ENCODE measurements around the gene SLC45A2.
"Not testable (repeated sequence)": the region's sequence is repeated elsewhere in the genome, so short reads cannot be mapped to it uniquely, and the experiment has no call there.

Gene SLC45A2

DNA sequence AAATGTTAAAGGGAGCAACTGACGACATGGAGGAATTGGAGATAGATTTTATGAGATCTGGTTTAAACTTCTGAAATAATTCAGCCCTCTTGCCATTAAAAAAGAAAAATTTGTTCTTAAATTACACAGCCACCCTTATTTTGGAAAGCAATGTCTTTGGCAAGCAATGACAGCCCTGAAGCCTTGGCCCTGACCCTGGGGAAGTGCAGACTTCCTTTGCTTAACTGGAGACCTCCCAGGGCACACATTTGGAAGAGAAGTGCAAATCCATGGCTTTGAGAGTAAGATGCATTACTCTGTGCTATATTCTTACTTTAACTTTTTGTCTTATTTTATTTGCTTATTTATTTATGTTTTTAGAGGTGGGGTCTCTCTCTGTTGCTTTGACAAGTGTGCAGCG, 26.3 kb downstream of the SLC45A2 start:
- DNase-seq: no peak

DNA sequence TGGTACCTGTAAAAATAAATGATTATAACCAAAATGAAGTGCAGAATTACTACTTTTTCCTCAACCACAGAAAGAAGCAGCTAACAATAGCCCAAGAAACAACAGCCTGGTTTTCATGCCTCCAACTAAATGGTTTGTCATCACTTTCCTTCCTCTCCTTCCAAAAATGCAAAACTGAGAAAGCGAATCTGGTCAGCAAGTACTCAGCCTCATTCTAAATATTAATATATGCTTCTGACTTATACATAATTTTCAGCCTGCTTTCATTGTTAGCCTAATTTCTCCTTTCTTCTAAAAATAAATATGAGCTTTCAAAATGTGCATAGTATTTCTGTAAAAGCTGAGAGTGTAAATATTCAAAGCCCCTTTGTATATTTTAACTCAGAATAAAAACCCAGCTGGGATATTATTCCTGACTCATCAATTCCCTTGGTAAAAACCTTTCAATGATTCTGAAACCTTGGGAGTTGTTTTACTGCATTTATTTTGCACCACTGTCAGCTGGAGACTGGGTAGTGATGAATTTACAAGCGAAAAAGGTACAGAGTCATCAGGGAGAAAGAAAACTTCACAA, 26.8 kb downstream of the SLC45A2 start:
- DNase-seq: no peak

DNA sequence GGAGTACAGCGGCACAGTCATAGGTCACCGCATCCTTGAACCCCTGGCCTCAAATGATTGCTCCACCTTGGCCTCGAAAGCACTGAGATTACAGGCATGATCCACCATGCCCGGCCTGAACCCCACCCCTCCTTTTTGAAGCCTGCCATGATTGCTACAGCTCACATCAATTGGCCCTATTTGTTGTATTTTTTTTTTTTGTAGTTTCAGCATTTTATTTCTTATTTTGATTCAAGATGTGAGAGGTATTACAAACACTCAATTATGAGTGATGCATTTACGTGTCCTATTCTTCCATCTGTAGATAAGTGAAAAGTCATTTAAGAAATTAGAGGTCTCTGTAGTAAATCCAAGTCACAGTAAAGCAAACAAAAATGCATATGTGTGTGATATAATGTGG, 32.3 kb downstream of the SLC45A2 start:
- DNase-seq: not testable (repeated sequence)

DNA sequence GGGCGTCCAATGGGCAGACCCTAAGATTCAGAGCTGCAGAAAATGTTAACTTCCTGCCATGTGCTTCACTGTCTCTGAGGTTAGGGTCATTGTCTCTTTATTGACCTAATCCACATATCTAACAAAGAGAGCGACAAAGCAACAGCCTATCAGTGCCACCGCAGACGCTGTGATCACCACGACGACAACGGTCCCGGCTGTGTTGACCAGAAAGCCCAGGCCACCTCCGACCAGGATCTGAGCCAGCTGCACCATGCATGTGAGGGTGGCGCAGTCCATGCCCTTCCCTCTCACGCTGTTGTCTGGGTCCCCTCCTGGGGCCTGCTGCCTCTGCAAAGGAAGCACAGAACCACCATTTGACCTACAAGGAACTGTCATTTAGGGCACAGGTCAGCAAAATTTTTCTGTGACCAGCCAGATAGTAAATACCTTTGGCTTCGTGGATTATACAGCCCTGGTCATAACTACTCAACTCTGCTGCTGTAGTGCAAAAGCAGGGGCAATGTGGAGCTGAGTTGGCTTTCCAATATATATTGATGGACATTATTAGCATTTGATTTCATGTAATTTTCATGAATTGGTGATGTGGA, 39.9 kb downstream of the SLC45A2 start:
- no peak for DNase-seq

DNA sequence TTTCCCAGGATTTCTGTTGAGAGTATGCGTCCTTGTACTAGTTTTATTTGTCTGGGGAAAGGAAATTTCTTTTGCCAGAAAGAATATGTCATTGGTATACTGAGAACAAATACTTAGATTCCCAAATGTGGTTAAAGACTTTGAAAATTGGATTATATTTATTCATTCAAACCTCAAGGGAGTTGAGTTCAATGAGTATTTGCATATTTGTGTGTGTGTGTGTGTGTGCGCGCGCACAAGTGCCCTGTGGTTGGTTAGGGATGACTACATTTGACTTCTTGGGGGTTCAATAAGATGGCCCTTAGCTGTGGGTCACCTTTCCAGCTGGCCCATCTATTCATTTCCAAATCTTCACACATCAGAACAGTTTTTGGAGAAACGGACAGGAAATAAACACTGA, 43.4 kb downstream of the SLC45A2 start:
- DNase-seq: no peak

DNA sequence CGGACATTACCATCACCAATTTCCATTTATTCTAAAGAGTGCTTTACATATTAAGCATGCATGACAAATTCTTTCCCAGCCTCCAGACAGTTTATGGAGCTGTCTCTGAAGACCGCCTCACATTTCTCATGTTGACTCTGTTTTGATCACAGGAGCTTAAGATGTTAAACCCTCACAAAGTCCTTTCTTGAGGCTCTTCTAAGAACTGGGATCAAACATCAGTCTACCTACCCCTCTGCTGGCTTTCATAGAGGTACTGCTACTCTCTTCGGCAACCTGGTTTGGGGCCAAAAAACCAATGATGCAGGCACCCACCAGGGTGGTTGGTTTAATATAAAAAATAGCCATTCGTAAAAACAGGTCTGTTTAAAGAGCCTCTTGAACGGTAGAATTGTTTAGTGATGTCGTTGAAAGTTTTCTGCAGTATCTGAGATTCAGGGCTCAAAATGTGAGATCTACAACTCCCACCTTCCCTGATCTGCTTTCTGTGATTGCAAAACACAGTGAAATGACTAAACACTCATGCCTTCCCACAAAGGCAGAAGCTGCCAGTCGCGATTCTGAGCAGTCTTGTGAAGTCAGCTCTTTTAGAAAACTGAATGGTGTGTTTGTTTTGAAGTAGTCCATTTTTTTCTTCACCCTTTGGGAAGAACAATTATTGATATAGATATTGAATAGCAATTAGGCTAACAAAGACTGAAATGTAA, 44.8 kb downstream of the SLC45A2 start:
- no peak for DNase-seq

DNA sequence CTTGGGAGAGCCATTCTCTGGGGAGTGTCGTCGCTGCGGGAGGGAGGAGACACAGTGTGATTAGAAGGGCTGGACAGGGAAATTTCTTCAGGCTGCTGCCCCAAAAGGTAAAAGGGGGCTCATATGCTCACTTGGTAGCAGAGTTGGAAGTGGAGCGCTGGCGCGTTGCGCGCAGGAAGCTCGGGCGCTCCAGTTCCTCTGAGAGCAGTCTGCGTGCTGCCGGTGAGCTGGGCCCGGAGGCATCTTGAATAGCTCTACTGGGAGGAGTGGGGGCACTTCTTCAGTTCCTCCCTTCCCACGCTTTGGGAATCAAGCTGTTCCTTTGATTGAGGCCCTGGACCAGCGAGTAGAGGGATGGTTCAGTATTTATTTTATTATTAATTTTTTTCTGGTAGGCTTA, 45.6 kb downstream of the SLC45A2 start:
- no peak for DNase-seq

DNA sequence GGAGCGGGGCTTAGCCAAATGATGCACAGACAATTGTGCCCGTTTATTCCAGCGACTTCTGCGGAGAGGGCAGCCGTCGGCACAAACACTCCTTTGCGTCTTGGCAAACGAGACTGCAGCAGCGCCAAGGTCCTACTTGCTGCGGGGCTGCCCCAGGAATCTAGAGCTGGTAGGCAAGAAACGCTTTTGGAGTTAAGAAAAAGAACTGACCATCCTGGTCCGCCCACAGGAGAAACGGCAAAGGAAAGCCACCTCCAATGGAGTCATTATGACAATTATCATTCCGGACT, 46.0 kb downstream of the SLC45A2 start:
- no peak for DNase-seq

DNA sequence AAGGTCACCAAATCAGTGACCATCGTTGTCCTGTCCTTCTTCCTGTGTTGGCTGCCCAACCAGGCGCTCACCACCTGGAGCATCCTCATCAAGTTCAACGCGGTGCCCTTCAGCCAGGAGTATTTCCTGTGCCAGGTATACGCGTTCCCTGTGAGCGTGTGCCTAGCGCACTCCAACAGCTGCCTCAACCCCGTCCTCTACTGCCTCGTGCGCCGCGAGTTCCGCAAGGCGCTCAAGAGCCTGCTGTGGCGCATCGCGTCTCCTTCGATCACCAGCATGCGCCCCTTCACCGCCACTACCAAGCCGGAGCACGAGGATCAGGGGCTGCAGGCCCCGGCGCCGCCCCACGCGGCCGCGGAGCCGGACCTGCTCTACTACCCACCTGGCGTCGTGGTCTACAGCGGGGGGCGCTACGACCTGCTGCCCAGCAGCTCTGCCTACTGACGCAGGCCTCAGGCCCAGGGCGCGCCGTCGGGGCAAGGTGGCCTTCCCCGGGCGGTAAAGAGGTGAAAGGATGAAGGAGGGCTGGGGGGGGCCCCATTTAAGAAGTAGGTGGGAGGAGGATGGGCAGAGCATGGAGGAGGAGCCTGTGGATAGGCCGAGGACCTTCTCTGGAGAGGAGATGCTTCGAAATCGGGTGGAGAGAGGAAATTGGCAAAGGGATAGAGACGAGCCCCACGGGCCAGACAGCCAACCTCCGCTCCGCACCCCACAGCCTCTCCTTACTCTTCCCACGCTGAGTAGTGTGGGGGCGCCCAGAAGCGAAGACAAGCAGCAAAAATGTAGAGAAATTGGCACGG, 46.6 kb downstream of the SLC45A2 start:
- no peak for DNase-seq

DNA sequence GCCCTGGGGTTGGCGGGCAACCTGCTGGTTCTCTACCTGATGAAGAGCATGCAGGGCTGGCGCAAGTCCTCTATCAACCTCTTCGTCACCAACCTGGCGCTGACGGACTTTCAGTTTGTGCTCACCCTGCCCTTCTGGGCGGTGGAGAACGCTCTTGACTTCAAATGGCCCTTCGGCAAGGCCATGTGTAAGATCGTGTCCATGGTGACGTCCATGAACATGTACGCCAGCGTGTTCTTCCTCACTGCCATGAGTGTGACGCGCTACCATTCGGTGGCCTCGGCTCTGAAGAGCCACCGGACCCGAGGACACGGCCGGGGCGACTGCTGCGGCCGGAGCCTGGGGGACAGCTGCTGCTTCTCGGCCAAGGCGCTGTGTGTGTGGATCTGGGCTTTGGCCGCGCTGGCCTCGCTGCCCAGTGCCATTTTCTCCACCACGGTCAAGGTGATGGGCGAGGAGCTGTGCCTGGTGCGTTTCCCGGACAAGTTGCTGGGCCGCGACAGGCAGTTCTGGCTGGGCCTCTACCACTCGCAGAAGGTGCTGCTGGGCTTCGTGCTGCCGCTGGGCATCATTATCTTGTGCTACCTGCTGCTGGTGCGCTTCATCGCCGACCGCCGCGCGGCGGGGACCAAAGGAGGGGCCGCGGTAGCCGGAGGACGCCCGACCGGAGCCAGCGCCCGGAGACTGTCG, 47.3 kb downstream of the SLC45A2 start:
- no peak for DNase-seq

DNA sequence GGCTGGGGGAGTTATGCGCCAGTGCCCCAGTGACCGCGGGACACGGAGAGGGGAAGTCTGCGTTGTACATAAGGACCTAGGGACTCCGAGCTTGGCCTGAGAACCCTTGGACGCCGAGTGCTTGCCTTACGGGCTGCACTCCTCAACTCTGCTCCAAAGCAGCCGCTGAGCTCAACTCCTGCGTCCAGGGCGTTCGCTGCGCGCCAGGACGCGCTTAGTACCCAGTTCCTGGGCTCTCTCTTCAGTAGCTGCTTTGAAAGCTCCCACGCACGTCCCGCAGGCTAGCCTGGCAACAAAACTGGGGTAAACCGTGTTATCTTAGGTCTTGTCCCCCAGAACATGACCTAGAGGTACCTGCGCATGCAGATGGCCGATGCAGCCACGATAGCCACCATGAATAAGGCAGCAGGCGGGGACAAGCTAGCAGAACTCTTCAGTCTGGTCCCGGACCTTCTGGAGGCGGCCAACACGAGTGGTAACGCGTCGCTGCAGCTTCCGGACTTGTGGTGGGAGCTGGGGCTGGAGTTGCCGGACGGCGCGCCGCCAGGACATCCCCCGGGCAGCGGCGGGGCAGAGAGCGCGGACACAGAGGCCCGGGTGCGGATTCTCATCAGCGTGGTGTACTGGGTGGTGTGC, 48.0 kb downstream of the SLC45A2 start, which contains the start of gene RXFP3:
RXFP3 (plus strand) TSS at position 6 of the 636 bp plus-strand sequence; CDS start at position 361, 355 bp downstream.
- no peak for DNase-seq

DNA sequence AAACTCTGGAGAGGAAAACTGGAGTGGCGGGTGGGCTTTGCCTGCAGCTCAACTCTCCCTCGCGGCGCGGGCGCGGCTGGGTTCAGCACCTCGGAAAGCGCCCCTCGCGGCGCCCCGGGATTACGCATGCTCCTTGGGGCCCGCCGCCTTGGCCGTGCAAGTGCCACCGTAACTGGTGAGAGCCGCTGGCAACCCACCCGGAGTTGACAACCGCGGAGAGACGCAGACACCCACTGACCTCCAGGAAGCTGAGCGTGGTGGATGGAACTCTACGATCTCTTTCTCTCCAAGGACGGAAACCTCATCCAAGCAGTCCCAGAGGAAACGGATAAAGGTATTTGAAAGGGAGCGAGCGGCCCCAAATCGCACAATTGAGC, 48.5 kb downstream of the SLC45A2 start:
- DNase-seq: peak in 1 of 2 experiments; percentile 20

DNA sequence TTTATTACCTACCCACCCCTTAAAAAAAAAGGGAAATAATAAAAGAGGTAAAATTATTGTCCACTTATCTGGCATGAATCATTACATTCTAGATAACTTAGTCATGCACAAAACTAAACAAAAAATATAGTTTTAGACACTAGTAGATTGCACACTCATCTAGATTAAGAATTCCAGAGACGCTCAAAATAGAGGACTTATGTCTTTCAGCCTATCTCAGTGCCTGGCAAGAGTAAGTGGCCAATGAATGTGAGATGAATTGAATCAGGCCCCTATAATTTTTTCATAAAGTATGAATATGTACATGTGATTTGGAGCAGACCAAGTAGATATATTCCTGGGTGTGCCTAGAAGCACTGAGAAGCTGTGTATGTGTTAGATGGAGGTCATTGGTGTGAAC, 50.3 kb downstream of the SLC45A2 start:
- no peak for DNase-seq

DNA sequence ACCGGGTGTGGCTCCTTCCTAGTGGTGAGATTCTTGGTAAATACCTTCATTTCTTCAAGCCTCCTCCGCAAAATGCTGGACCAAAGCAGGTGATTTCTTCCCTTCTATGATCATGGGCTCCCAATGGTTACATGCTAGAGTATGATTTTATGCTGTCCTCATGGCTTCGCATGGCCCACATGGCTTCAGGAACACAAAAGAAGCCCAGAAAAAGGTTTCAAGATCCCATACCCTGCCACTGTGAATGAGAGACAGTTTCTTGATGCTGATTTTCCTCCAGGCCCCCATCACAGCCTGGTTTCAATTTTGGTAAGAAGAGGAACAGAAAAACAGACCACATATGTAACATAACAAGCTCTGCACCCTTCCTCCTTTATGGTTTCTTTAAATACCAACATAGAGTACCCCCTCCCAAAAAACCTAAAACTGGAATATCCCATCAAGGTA, 50.7 kb downstream of the SLC45A2 start:
- DNase-seq: no peak

DNA sequence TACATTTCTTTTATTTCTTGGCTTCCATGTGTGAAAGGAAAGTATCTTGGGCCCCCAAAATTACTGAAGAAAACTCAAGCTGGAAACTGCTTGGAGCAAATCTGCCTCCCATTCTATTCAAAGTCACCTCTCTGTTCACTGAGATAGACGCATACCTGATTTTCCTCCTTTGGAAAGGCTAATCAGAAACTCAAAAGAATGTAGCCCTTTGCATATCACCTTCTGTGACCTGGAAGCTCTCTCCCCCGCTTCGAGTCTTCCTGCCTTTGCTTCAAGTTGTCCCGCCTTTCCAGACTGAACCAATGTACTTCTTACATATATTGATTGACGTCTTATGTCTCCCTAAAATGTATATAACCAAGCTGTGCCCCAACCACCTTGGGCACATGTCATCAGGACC, 53.4 kb downstream of the SLC45A2 start:
- no peak for DNase-seq

DNA sequence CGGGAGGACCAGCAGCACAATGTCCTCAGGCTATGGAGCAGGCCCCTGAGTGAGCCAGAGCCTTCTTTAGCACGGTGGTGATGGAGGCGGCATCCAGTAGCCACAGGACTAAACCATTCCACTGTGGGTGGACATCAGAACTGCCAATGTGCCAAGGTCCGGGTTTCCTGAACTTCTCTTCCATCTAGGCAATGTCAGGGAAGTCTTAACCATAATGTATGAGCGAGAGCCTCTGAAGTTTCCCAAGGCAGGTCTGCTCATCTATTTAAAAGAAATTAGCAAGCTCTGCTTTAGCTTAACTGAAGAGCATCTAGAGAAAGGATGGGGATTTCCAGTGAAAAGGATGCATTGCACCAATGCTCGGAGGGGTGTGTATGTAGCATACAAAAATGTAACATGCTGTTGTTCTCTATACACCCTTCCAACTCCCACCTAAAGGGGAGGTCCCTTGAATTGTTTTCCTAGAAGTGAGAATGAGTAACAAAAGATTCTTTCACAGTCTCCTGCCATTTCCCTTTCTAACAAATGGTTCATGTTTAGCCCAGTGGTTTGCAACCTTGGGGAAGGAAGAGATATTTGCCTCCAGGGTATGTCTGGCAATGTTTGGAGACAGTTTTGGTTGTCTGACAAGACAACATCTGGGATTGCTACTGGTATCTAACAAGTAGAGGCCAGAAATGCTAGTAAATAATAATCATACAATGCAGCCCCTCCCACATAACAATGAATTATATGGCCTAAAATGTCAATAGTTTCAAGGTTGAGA, 54.4 kb downstream of the SLC45A2 start:
- DNase-seq: no peak

DNA sequence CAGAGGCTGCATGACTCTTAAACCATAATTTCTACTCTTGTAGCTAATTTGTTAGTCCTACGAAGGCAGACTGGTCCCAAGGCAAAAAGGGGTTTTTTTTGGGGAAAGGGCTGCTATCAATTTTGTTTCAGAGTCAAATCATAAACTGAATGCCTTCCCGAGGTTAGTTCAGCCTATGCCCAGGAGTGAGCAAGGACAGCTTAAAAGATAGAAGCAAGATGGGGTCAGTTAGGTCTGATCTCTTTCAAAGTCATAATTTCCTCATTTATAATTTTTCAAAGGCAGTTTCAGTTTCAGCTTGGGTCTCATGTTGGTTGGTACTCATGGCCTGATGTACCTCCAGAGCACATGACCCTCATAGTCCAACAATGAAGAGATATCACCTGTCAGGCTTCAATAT, 56.2 kb downstream of the SLC45A2 start:
- no peak for DNase-seq

DNA sequence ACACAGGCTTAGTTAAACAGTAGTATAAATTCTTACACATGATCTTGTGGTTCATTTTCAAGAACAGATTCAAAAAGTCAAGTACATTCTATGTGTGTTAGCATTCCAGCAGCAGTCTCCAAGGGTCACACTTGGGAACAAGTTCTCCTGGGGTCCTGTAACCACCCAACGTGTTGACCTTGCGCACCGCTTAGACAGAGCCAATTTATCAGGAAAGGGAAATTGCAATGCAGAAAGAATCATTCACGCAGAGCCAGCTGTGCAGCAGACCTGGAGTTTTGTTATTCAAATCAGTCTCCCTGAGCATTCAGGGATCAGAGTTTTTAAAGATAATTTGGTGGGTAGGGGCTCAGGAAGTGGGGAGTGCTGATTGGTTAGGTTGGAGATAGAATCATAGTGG, 56.8 kb downstream of the SLC45A2 start:
- no peak for DNase-seq

DNA sequence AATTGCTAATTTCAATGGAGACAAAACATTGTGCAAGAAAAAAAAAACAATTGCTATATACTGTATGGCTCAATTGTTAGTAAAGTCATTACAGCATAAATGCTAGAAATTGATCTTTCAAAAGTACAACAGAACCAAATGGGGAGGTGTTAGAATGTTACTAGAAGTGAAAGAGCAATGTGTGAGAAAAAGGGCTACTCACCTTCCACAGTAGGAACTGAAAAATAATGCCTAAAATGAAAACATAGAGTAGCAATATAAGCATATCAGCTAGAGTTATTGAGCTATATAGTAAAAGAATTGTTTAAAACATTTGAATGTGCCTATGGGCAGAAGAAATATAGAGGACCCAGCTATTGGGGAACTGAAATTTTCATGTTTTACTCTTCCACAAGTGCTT, 59.2 kb downstream of the SLC45A2 start:
- no peak for DNase-seq

DNA sequence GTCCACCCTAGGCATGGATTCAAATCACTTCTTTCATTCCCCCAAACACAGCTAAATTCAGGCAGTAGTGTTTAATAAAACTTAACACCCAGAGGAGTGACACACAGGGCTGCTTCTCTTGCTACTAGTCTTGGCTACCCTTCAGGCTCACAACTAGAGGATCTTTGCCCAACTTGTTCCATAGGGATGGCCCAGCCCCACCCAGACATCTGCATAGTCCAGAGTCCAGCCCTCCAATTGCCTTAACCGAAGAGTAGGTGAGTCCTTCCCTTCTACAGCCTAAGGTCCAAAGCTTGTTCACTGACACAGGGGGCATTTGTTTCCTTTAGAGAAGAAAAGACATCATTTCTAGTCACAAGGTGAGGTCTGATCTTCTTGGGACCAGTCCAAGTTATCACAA, 63.5 kb downstream of the SLC45A2 start:
- DNase-seq: no peak

DNA sequence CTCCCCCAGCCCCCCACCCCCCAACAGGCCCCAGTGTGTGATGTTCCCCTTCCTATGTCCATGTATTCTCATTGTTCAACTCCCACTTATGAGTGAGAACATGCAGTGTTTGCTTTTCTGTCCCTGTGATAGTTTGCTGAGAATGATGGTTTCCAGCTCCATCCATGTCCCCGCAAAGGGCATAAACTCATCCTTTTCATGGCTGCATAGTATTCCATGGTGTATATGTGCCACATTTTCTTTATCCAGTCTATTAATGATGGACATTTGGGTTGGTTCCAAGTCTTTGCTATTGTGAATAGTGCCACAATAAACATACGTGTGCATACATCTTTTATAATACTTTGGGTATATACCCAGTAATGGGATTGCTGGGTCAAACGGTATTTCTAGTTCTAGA, 69.6 kb downstream of the SLC45A2 start:
- not testable (repeated sequence) for DNase-seq

DNA sequence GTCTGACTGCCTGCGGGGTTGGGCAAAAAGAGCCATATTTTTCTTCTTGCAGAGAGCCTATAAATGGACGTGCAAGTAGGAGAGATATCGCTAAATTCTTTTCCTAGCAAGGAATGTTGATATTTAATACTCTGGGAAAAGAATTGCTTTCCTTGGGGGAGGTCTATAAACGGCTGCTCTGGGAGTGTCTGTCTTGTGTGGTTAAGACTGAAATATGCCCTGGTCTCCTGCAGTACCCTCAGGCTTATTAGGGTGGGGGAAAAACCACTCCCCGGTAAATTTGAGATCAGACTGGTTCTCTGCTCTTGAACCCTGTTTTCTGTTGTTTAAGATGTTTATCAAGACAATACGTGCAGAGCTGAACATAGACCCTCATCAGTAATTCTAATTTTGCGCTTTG, 78.2 kb downstream of the SLC45A2 start:
- DNase-seq: not testable (repeated sequence)

Data from stimulated activated CD4-positive, alpha-beta T cell treated with anti-CD3 and anti-CD28 coated beads, Interleukin-4, amount 100 ng/mL, for 4 hours (primary cell).